HG02623 (cell line): Measurements from ENCODE around the gene DOK6.

Source experiments
- ATAC-seq: cut with Tn5 transposase; IDR thresholded peaks from one replicate; pipeline ENCODE4 v1.9.1; 2021; ENCODE audit warnings: moderate library complexity; ENCODE audit not compliant: unreplicated experiment

DOK6 gene

DNA sequence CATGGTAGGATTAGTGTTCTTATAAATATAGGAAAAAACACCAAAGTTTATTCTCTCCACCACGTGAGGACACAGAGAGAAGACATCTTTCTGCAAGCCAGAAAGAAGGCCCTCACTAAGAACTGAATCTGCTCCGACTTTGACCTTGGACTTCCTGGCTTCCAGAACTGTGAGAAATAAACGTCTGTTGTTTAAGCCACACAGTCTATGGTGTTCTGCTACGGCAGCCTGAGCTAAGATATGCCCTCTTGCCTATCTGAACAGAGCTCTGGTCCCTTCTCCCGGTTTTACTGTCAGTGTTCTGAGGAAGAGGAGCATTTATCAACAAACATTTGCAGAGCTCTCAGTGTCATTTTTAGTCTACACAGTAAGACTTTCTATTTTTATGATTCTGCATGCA is 131.3 kb downstream of the DOK6 start:
- ATAC-seq: no peak

DNA sequence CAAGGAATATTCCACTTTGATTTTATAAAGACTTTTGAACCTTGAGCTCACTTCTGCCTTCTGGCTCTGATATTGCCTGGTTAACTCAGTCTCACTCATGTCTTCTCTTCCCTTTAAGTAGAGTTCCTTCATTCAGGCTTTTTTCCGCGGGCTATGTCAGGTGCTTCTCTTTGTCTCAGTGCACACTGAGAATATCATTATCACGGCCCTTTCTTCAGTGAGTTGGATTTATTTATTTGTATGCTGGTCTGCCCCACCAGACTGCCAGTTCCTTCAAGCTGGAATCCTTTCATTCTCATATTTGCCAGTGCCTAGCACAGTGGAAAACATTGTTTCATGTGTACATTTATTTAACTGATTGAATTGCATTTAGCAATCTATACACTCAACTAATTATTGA is 136.5 kb downstream of the DOK6 start:
- no peak for ATAC-seq

GRCh38 chr18:69538849-69539248 is 138.2 kb downstream of the DOK6 start:
- ATAC-seq: no peak

DNA sequence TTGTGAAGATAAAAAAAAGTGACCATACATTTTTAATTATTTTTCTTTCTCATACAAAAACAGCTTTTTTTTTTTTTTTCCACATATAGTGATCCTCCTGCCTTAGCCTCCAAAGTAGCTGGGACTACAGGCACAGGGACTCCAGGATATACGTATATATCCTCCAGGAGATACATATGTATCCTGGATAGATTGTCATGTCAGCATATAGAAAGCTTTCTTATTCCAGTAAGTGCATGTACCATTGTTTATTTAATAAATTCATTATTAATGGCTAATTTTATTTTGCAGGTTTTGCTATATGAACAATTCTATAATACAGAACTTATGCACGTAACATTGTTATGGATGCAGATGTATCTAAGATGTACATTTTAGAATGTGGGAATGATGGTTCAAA is 138.7 kb downstream of the DOK6 start:
- ATAC-seq: no peak

GRCh38 chr18:69556228-69556627 is 155.5 kb downstream of the DOK6 start:
- ATAC-seq: no peak

DNA sequence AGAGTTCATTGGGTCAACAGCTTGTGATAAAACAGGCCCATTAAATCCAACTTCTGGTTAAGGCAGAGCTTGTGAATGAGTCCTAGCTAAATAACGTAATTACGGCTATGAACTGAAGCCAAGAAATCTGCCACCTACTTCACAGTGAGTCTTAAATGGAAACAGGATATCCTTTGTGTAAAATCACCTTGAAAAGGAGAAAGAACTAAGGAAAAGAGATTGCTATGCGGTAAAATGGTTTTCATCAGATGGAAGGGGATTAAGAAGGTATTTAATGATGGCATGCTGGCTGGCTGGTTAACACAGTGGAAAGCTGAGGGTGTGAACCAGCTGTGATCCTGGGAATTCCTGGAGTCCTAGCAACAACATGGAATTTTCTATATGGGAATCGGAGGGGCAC is 156.6 kb downstream of the DOK6 start:
- ATAC-seq: no peak

DNA sequence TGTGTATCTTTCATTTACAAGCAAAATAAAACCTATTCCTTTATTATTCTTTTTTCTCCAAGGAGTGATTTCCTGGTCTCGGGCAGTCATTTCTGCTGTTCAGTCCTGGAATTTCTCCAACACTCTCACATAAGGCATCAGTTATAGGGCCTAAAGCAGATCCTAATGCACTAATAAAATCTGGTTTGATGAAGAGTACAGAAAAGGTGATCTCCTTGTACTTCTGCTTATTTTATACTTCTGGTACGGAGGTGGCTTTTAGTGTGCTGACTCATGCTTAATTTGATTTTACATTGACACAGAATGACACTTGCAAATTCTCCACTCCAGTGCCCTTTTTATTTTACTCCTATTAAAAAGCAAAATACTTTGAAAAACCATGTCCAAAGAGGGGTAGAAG is 157.4 kb downstream of the DOK6 start:
- no peak for ATAC-seq

DNA sequence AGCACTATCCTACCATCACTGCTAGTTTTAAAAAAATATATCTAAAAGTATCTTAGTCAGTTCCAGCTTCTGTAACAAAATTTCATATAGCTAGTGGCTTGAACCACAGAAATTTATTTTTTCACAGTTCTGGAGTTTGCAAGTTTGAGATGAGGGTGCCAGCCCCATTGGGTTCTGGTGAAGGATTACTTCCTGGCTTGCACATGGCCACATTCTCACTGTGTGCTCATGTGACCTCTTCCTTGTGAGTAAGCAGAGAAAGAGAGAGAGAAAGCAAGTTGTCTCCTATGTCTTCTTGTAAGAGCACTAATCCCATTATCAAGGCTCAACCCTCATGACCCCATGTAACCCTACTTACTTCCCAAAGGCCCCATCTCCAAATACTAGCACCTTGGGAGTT is 158.9 kb downstream of the DOK6 start:
- no peak for ATAC-seq

DNA sequence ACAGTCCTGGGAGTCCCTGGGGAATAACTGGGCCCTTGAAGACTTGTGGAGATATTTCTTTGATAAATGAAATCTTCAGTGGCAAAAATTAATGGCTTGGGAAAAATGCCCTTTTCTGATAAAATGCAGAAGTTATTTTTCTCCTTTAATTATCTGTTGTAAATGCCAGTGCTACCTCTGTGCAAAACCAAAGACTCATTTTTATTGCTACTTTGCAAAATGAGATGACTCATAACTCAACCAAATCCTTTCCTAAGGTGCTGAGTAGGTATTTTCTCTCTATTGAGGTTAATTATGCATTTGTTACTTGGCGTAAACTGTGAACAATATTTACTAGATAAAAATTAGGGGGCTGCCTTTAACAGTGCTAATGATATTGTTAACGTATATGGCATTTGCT is 163.9 kb downstream of the DOK6 start:
- ATAC-seq: no peak

GRCh38 chr18:69567813-69568488 is 167.3 kb downstream of the DOK6 start:
- no peak for ATAC-seq

DNA sequence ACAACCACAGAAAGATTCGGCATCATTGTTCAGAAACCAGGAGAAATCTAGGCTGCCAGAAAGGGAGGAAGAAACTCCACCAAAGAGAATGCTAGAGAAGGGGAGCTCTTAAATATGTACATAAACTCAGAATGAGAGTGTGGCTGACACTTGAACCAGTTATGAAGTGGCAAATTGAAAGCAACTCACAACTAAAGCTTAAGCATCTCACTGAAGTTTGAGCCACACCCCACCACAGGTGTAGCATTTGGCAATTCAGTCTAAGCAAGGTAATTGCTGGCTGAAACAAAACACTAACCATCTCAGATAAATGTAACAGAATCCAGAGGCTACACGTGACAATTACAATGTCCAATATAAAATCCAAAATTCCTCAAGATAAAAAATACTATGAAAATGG is 168.4 kb downstream of the DOK6 start:
- no peak for ATAC-seq

DNA sequence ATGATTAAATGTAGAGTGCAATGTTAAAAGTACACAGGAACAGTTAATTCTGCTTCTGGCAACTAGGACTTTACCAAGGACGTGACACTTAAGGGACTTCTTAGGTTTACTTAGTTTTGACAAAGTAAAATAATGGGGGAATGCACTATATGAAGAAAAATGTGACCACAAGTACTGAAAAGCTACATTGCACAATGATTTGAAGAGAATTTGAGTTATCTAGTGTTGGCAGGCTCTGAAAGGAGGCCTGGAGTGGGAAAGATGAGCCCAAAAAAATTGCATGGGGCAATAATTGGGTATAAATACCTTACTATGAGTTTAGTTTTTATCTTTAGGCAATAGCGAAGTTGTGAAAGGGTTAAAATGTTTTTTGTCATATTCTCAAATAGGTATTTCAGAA is 173.7 kb downstream of the DOK6 start:
- no peak for ATAC-seq

GRCh38 chr18:69580107-69580506 is 179.4 kb downstream of the DOK6 start:
- peak; percentile 81 for ATAC-seq

- ATAC-seq: no peak
Observed at GRCh38 chr18:69584429-69584828, 183.7 kb downstream of the DOK6 start.

GRCh38 chr18:69585696-69586095 is 185.0 kb downstream of the DOK6 start:
- ATAC-seq: no peak

DNA sequence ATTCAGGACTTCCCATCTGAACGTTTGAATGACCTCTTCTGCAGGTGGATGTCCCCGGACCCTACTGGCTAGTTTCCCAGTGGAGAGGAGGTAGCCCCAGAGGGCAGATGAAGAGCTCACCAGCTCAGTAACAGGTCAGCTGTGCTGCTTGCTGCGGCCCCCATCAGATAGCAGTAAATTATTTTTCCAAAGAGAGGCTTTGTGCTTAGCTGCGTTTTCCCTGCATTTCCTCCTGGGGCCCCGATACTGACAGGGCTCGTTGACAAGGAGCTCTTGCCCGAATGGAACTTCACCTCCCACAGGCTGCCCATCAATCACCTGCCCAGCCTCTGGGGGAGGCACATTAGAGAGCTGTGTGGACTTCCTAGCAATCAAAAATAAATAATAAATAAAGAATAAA is 185.8 kb downstream of the DOK6 start:
- no peak for ATAC-seq

DNA sequence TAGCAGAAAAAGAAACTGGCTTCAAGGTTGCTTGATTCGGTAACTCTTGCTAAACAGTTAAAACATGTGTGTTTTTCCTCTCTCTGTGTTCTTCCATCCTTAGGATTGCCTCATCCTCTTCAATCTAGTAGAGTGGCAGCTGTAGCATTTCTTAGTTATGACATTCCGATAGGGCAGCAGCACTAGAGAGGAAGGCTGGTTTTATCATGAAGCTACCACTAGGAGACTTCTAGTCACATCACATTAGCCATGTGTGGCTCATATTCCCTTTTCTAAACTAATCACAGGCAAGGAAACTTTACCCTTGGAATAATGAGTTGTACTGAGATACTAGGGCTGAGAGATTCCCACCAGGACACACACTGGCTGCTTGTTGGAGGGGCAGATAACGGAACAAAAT is 187.6 kb downstream of the DOK6 start:
- ATAC-seq: no peak

DNA sequence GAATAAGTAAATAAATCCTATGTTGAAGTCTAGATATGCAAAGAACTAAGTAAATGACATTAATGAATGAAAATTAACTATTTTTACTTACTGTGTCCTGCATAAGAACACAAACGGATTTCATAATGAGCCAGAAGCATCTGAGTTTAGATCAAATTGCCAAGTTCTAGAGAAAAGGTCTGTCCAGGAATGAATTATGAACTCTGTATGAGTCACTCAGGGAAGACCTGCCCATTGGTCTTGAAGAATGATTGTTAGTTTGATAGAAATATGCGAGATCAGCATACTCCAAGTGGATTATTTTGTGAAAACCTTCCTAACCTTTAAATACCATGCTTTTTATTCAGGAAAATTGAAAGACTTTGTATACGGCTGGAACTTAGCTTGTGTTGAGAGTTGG is 189.5 kb downstream of the DOK6 start:
- no peak for ATAC-seq

GRCh38 chr18:69596345-69596744 is 195.7 kb downstream of the DOK6 start:
- ATAC-seq: no peak

DNA sequence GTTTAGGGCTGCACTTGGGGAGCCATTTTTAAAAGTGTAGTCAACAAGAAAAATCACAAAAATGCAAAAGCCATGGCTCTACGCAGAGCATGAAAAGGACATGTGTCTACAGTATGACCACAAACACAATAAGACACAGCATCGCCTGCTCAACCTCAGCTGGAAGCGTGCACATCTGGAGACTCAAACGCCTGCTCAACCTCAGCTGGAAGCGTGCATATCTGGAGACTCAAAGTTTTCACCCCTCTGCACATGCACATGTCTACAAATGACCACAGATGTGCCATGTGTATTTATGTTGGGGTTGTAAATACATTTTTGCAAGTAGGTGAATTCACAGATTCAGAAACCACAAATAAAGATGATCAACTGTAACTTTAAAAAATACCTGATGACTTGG is 196.9 kb downstream of the DOK6 start:
- ATAC-seq: no peak

DNA sequence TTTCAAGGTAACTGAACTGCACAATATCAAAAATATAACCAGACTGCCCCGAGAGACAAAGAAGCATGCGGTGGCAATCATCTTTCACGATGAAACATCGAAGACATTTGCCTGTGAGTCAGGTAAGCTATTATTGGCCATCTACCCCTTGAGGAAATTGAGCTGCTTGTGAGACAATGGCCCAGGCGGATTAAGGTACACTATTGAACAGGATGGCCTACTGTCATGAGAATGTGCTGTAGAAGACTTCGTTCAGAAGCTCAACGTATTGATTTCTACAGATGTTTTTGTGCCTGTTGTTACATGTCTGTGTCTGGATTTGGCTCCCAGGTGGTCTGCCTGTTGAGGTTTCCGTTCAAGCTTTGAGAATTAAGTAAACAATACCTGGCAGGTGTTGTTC is 198.7 kb downstream of the DOK6 start:
- no peak for ATAC-seq

GRCh38 chr18:69612242-69612641 is 211.6 kb downstream of the DOK6 start:
- ATAC-seq: no peak

GRCh38 chr18:69616114-69616513 is 215.4 kb downstream of the DOK6 start:
- no peak for ATAC-seq

- ATAC-seq: no peak
Observed at GRCh38 chr18:69617408-69617807, 216.7 kb downstream of the DOK6 start.
